GM23338 (cell line): ENCODE measurements around the gene LAMC3. TPM values are rescaled to one million over a fixed set of nuclear protein-coding genes. Genes with fewer than 3 reads are reported as not detected.

Source experiments
- ATAC-seq: fragments of 200-7000 bp; cut with Tn5 transposase; 3 replicates; pipeline ENCODE4 v1.9.1; 2020
- DNase-seq: peaks from one replicate; pipeline ENCODE4 v3.0.0-alpha.2; 2015; ENCODE audit warnings: low spot score
- H2AFZ ChIP-seq: fragments of 200-600 bp; sonication (generic); 2 replicates; pipeline ENCODE4 v1.8.0; 2016; ENCODE audit warnings: antibody characterized with exemption, mild to moderate bottlenecking, moderate library complexity
- H3F3A ChIP-seq: fragments of 200-600 bp; sonication (generic); replicated peaks from 2 replicates; pipeline ENCODE4 v1.8.0; 2017; ENCODE audit warnings: antibody characterized with exemption, mixed run types, low read depth
- H3K27ac ChIP-seq: fragments of 200-600 bp; sonication (generic); 2 replicates; pipeline ENCODE4 v1.6.1; 2016; ENCODE audit warnings: low read depth
- H3K27me3 ChIP-seq: fragments of 200-600 bp; sonication (generic); 2 replicates; pipeline ENCODE4 v1.8.0; 2016; ENCODE audit warnings: mild to moderate bottlenecking, mixed run types, moderate library complexity; ENCODE audit not compliant: insufficient read depth
- H3K36me3 ChIP-seq: fragments of 200-600 bp; sonication (generic); 2 replicates; pipeline ENCODE4 v1.8.0; 2016; ENCODE audit warnings: mild to moderate bottlenecking; ENCODE audit not compliant: insufficient read depth
- H3K4me1 ChIP-seq: fragments of 200-600 bp; sonication (generic); 2 replicates; pipeline ENCODE4 v1.8.0; 2016; ENCODE audit warnings: mild to moderate bottlenecking, moderate library complexity; ENCODE audit not compliant: insufficient read depth
- H3K4me2 ChIP-seq: fragments of 200-600 bp; sonication (generic); 2 replicates; pipeline ENCODE4 v1.7.1; 2017; ENCODE audit warnings: mixed run types
- H3K4me3 ChIP-seq: fragments of 200-600 bp; sonication (generic); 2 replicates; pipeline ENCODE4 v1.6.1; 2016; ENCODE audit warnings: mixed run types
- H3K79me2 ChIP-seq: fragments of 200-600 bp; sonication (generic); replicated peaks from 2 replicates; pipeline ENCODE4 v1.8.0; 2017; ENCODE audit warnings: mild to moderate bottlenecking; ENCODE audit not compliant: insufficient read depth
- H3K9me2 ChIP-seq: fragments of 200-600 bp; sonication (generic); 2 replicates; pipeline ENCODE4 v1.8.0; 2017; ENCODE audit not compliant: insufficient read depth
- H4K20me1 ChIP-seq: fragments of 200-600 bp; sonication (generic); replicated peaks from 2 replicates; pipeline ENCODE4 v1.8.0; 2017; ENCODE audit warnings: mild to moderate bottlenecking; ENCODE audit not compliant: insufficient read depth
- H3K27ac Mint-ChIP-seq: 2 replicates; pipeline ENCODE4 v1.8.0; 2020; ENCODE audit warnings: inconsistent platforms, mild to moderate bottlenecking, moderate library complexity, mixed read lengths
- H3K27me3 Mint-ChIP-seq: 3 replicates; pipeline ENCODE4 v1.8.0; 2022; ENCODE audit warnings: low read depth, mild to moderate bottlenecking, moderate library complexity, mixed read lengths, inconsistent platforms; ENCODE audit not compliant: insufficient read depth, poor library complexity
- H3K36me3 Mint-ChIP-seq: 3 replicates; pipeline ENCODE4 v1.8.0; 2021; ENCODE audit warnings: low read depth, mild to moderate bottlenecking, inconsistent platforms, moderate library complexity, mixed read lengths
- H3K4me1 Mint-ChIP-seq: 3 replicates; pipeline ENCODE4 v1.8.0; 2020; ENCODE audit warnings: mild to moderate bottlenecking, inconsistent platforms, mixed read lengths
- H3K4me3 Mint-ChIP-seq: 3 replicates; pipeline ENCODE4 v1.8.0; 2021; ENCODE audit warnings: moderate library complexity, mild to moderate bottlenecking, inconsistent platforms, mixed read lengths
- H3K9me3 Mint-ChIP-seq: 3 replicates; pipeline ENCODE4 v1.8.0; 2020; ENCODE audit warnings: moderate library complexity, mild to moderate bottlenecking, inconsistent platforms, mixed read lengths
- CREB1 ChIP-seq: fragments of 250-450 bp; sonication (Bioruptor Pico); IDR thresholded peaks from 2 replicates; pipeline ENCODE4 v1.5.0; 2020; ENCODE audit warnings: low read depth, mild to moderate bottlenecking, moderate library complexity
- EZH2phosphoT487 ChIP-seq: fragments of 200-600 bp; sonication (generic); IDR thresholded peaks from one replicate; pipeline ENCODE4 v1.8.1; 2018; ENCODE audit warnings: antibody characterized with exemption; ENCODE audit not compliant: unreplicated experiment
- POLR2AphosphoS5 ChIP-seq: IDR thresholded peaks from 2 replicates; pipeline ENCODE4 v1.6.1; 2016; ENCODE audit warnings: antibody characterized with exemption, low read depth
- STAT1 ChIP-seq: IDR thresholded peaks from one replicate; pipeline ENCODE4 v1.6.1; 2016; ENCODE audit warnings: antibody characterized with exemption; ENCODE audit not compliant: unreplicated experiment
- ZNF114 ChIP-seq: fragments of 250-450 bp; sonication (Bioruptor Pico); IDR thresholded peaks from 2 replicates; pipeline ENCODE4 v1.5.0; 2020; ENCODE audit warnings: mild to moderate bottlenecking, moderate library complexity
- ZNF462 ChIP-seq: fragments of 250-450 bp; sonication (Bioruptor Pico); IDR thresholded peaks from 2 replicates; pipeline ENCODE4 v1.5.0; 2020; ENCODE audit warnings: mild to moderate bottlenecking, moderate library complexity
- polyA plus RNA-seq: library from polyadenylated mRNA; unstranded; fragments of >200 nt; fragmentation: Nextera tagmentation; extraction: Ambion mirVana; gene quantifications from 2 replicates; pipeline ENCODE4 v1.2.1, GENCODE V29; 2016
- total RNA-seq: library from RNA; depleted of rRNA; stranded (reverse); fragments of >200 nt; shearing (Covaris generic); gene quantifications from 2 replicates; pipeline ENCODE4 v1.2.3, GENCODE V29; 2014
- TF ChIP-seq, protein P1 (sequence below): IDR thresholded peaks from 2 replicates; pipeline ENCODE4 v1.6.1; 2016; ENCODE audit warnings: antibody characterized with exemption
- TF ChIP-seq, protein P2 (sequence below): IDR thresholded peaks from one replicate; pipeline ENCODE4 v1.6.1; 2018; ENCODE audit warnings: antibody characterized with exemption; ENCODE audit not compliant: unreplicated experiment

LAMC3 gene
- total and polyA plus RNA-seq, 2 experiments from 2014 or later: 9.0 to 27.4 TPM

GRCh38 chr9:131033269-131034224, 24.6 kb downstream of the LAMC3 start:
- Histone ChIP-seq H3K4me1 (no peaks in the 10 kb centered on the region), H2AFZ (no peak overlapping the region), H3K27me3 (no peaks in the 10 kb centered on the region), H3K4me2 (no peak overlapping the region), H3K36me3 (no peaks in the 10 kb centered on the region), H3K27ac (no peak overlapping the region), H3K79me2 (no peaks in the 10 kb centered on the region), H3K4me3 (no peak overlapping the region), H4K20me1 (no peaks in the 10 kb centered on the region), H3K9me2 (no peaks in the 10 kb centered on the region), H3F3A (no peaks in the 10 kb centered on the region)
- DNase-seq (no peak), ATAC-seq (no peak)
- Mint-ChIP-seq H3K27me3 (peaks cover 6% of the 10 kb centered on the region), H3K36me3 (no peaks in the 10 kb centered on the region; the same call in 2 of the 3 replicates), H3K4me1 (no peaks in the 10 kb centered on the region; the same call in 1 of the 3 replicates), H3K9me3 (peaks cover 3% of the 10 kb centered on the region; the same call in 1 of the 3 replicates), H3K4me3 (no peak overlapping the region), H3K27ac (no peak overlapping the region)
- TF ChIP-seq, protein P1, sequence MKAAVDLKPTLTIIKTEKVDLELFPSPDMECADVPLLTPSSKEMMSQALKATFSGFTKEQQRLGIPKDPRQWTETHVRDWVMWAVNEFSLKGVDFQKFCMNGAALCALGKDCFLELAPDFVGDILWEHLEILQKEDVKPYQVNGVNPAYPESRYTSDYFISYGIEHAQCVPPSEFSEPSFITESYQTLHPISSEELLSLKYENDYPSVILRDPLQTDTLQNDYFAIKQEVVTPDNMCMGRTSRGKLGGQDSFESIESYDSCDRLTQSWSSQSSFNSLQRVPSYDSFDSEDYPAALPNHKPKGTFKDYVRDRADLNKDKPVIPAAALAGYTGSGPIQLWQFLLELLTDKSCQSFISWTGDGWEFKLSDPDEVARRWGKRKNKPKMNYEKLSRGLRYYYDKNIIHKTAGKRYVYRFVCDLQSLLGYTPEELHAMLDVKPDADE: no peak
- no peak for TF ChIP-seq ZNF462

GRCh38 chr9:131034268-131034667, 25.3 kb downstream of the LAMC3 start:
- Histone ChIP-seq H3F3A (no peaks in the 10 kb centered on the region), H3K36me3 (no peaks in the 10 kb centered on the region), H3K9me2 (no peaks in the 10 kb centered on the region), H3K4me1 (no peaks in the 10 kb centered on the region), H3K27me3 (no peaks in the 10 kb centered on the region), H4K20me1 (no peaks in the 10 kb centered on the region), H3K79me2 (no peaks in the 10 kb centered on the region), H3K4me3 (no peak overlapping the region), H3K27ac (no peak overlapping the region), H2AFZ (no peak overlapping the region), H3K4me2 (no peak overlapping the region)
- Mint-ChIP-seq H3K27me3 (peaks cover 8% of the 10 kb centered on the region), H3K9me3 (peaks cover 3% of the 10 kb centered on the region; the same call in 1 of the 3 replicates), H3K36me3 (no peaks in the 10 kb centered on the region; the same call in 2 of the 3 replicates), H3K4me1 (no peaks in the 10 kb centered on the region; the same call in 1 of the 3 replicates), H3K4me3 (no peak overlapping the region), H3K27ac (no peak overlapping the region)
- TF ChIP-seq POLR2AphosphoS5 (no peak), EZH2phosphoT487 (no peak), CREB1 (CRISPR knock-in tag) (no peak), STAT1 (no peak), ZNF114 (CRISPR knock-in tag) (no peak)
- TF ChIP-seq, protein P2, sequence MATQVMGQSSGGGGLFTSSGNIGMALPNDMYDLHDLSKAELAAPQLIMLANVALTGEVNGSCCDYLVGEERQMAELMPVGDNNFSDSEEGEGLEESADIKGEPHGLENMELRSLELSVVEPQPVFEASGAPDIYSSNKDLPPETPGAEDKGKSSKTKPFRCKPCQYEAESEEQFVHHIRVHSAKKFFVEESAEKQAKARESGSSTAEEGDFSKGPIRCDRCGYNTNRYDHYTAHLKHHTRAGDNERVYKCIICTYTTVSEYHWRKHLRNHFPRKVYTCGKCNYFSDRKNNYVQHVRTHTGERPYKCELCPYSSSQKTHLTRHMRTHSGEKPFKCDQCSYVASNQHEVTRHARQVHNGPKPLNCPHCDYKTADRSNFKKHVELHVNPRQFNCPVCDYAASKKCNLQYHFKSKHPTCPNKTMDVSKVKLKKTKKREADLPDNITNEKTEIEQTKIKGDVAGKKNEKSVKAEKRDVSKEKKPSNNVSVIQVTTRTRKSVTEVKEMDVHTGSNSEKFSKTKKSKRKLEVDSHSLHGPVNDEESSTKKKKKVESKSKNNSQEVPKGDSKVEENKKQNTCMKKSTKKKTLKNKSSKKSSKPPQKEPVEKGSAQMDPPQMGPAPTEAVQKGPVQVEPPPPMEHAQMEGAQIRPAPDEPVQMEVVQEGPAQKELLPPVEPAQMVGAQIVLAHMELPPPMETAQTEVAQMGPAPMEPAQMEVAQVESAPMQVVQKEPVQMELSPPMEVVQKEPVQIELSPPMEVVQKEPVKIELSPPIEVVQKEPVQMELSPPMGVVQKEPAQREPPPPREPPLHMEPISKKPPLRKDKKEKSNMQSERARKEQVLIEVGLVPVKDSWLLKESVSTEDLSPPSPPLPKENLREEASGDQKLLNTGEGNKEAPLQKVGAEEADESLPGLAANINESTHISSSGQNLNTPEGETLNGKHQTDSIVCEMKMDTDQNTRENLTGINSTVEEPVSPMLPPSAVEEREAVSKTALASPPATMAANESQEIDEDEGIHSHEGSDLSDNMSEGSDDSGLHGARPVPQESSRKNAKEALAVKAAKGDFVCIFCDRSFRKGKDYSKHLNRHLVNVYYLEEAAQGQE: no peak
- TF ChIP-seq, protein P1: no peak
- DNase-seq (no peak), ATAC-seq (no peak)
